SK-MEL-5 (cell line): ENCODE results near the gene CENATAC. TPM values are rescaled to one million over a fixed set of nuclear protein-coding genes. Genes with fewer than 3 reads are reported as not detected.
"Not testable (repeated sequence)": the region's sequence is repeated elsewhere in the genome, so short reads cannot be mapped to it uniquely, and the experiment has no call there.

Source experiments
- DNase-seq: peaks from one replicate; pipeline ENCODE4 v3.0.0-alpha.2; 2016; ENCODE audit warnings: low read depth, low spot score
- in situ Hi-C: cut with HindIII; loops from 2 replicates; pipeline ENCODE4 v1.10.0; 2016; ENCODE audit warnings: low sequenced_read_pairs, high pct_unique_total_duplicates, low pct_unique_long_range_greater_than_20kb
- polyA plus RNA-seq, 2 experiments: library from polyadenylated mRNA; depleted of rRNA; stranded (reverse); fragments of >200 nt; gene quantifications; 2 replicates each; pipeline ENCODE4 v1.2.3, GENCODE V29; 2015
- total RNA-seq: library from RNA; depleted of rRNA; stranded (reverse); fragments of >200 nt; shearing (Covaris generic); gene quantifications from 2 replicates; pipeline ENCODE4 v1.2.3, GENCODE V29; 2014; rRNA removed

CENATAC gene
- total RNA-seq, result 8.2 and 9.1 TPM in 2 replicates
- 2.6 and 3.4 TPM in 2 replicates for polyA plus RNA-seq (2015; cell fraction: cytosol; rRNA removed)
- polyA plus RNA-seq (2015; cell fraction: nucleus; rRNA removed), result 109 and 110 TPM in 2 replicates

GRCh38 chr11:118997627-118998387, at the start of gene CENATAC:
Gene CENATAC, plus strand, starts transcription at chr11:118998138. Its CDS starts 60 bp downstream, at chr11:118998198.
- in situ Hi-C loops, result no loop called here
- DNase-seq, result peak; percentile 83

GRCh38 chr11:118953265-118953664, 44.7 kb upstream of the CENATAC start:
- DNase-seq, result peak; percentile 33
- in situ Hi-C loops, result no loop called here

DNA sequence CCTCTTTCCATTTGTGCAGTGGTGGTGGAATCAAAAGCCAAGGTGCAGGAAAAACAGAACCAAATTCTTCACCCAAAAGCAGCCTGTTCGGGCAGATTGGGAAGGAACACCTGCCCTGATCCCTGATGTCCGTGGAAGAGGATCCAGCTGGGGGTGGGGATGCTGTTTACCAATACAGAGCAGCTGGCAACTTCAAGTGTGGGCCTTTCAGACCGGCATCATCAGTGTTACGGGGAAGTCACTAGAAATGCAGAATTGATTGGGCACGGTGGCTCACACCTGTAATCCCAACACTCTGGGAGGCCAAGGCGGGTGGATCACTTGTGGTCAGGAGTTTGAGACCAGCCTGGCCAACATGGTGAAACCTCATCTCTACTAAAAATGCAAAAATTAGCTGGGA, 44.0 kb upstream of the CENATAC start:
- DNase-seq, in situ Hi-C loops: not testable (repeated sequence)

- DNase-seq, result peak; percentile 79
- in situ Hi-C loops, result no loop called here
Measured at GRCh38 chr11:118956094-118956846, 41.7 kb upstream of the CENATAC start, which contains the start of gene UPK2. Gene UPK2, plus strand, starts transcription at chr11:118956298. Its CDS starts 53 bp downstream, at chr11:118956351.

DNA sequence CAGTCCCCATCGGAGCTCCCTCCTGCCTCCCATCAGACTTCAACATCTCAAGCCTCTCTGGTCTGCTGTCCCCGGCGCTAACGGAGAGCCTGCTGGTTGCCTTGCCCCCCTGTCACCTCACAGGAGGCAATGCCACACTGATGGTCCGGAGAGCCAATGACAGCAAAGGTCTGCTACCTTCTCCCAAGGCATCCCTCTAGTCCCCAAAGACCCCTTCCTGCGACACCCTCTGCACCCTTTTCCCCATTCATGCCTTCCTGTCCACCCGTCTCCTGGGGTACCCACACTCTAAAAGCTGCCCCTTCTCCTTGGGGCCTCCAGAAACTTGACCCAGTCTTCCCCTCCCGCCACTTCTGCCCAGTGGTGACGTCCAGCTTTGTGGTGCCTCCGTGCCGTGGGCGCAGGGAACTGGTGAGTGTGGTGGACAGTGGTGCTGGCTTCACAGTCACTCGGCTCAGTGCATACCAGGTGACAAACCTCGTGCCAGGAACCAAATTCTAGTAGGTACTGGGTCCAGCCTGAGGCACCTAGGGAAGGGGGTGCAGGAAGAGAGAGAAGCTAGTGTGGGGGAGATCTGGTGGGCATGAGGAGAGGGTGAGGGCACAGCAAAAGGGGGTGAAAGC, 41.0 kb upstream of the CENATAC start:
- in situ Hi-C loops, result no loop called here

GRCh38 chr11:118957549-118957948, 40.4 kb upstream of the CENATAC start:
- in situ Hi-C loops, result no loop called here
- no peak for DNase-seq

More for the DNA sequence above, 41.0 kb upstream of the CENATAC start:
- no peak for DNase-seq

DNA sequence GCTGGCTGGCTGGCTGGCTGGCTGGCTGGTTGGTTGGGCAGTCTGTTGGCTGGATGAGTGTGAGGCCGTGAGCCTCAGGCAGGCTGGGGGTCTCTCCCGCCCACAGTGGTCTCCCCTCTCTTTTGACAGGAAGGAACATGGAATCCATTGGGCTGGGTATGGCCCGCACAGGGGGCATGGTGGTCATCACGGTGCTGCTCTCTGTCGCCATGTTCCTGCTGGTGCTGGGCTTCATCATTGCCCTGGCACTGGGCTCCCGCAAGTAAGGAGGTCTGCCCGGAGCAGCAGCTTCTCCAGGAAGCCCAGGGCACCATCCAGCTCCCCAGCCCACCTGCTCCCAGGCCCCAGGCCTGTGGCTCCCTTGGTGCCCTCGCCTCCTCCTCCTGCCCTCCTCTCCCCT, 40.0 kb upstream of the CENATAC start:
- DNase-seq, result no peak
- in situ Hi-C loops, result no loop called here

DNA sequence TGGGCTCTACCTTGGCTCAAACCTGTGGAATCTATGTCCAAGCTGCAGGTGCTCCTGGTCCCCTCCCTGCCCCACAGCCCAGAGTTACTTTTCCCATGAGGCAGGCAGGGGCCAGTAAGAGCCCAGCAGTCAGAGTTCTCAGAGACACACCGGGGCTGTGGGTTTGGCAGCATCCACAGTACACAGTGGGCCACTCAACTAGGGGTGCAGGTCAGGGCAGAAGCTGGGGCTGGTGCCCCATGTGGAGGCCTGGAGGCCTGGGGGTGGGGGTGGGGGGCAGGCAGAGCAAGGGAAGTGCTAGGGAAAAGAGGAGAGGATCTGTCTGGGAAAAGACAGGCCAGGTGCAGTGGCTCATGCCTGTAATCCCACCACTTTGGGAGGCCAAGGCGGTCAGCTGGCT, 39.4 kb upstream of the CENATAC start:
- in situ Hi-C loops, result no loop called here
- DNase-seq, result no peak

- no peak for DNase-seq
Measured at GRCh38 chr11:118961189-118961588, 36.7 kb upstream of the CENATAC start.

GRCh38 chr11:118961591-118961990, 36.3 kb upstream of the CENATAC start:
- DNase-seq, result no peak
- in situ Hi-C loops, result no loop called here

More at GRCh38 chr11:118961189-118961588, 36.7 kb upstream of the CENATAC start:
- in situ Hi-C loops, result no loop called here

- DNase-seq, in situ Hi-C loops: not testable (repeated sequence)
Measured at GRCh38 chr11:118969508-118969907, 28.4 kb upstream of the CENATAC start.

- in situ Hi-C loops, result no loop called here
Measured at GRCh38 chr11:118971646-118972045, 26.3 kb upstream of the CENATAC start, which contains the start of gene FOXR1. Gene FOXR1, plus strand, starts transcription at chr11:118971761. Its CDS starts 171 bp downstream, at chr11:118971932.

GRCh38 chr11:118973985-118974384, 24.0 kb upstream of the CENATAC start:
- no peak for DNase-seq
- in situ Hi-C loops, result no loop called here

More at GRCh38 chr11:118971646-118972045, 26.3 kb upstream of the CENATAC start, which contains the start of gene FOXR1:
- no peak for DNase-seq

- no peak for DNase-seq
- in situ Hi-C loops, result no loop called here
Measured at GRCh38 chr11:118975771-118976709, 21.9 kb upstream of the CENATAC start.

- in situ Hi-C loops, result no loop called here
- no peak for DNase-seq
Measured at GRCh38 chr11:118979434-118979833, 18.5 kb upstream of the CENATAC start.

DNA sequence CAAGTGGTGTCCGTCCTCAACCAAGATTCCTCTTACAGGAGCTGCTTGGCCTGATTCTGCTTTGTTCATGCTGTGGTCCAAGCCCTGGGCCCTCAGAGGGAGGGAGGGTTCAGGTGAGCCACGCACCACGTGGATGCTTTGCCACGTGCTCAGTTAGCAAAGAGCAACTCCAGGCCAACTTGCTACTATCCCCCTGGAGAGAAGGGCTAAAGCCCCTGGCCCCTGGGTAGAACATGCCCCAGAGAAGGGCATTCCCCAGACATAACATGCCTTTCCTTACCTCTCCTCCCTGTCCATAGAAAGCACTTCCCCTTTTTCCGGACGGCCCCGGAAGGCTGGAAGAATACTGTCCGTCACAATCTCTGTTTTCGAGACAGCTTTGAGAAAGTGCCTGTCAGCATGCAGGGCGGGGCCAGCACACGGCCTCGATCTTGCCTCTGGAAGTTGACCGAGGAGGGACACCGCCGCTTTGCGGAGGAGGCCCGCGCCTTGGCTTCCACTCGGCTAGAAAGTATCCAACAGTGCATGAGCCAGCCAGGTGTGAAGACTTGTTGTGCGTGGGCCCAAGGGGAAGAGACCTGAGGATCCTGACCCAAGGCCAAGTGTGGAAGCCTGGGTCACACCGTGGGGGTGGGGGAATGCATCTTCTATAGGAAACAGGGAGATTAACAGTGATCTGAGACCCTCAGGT, 17.6 kb upstream of the CENATAC start:
- no peak for DNase-seq
- in situ Hi-C loops, result no loop called here
